GM21367 (cell line): ENCODE measurements around the gene NAALADL2.
"Not testable (repeated sequence)": the region's sequence is repeated elsewhere in the genome, so short reads cannot be mapped to it uniquely, and the experiment has no call there.

ENCODE experiments used
- ATAC-seq: cut with Tn5 transposase; IDR thresholded peaks from one replicate; pipeline ENCODE4 v1.9.1; 2021; ENCODE audit not compliant: unreplicated experiment

NAALADL2 gene

DNA sequence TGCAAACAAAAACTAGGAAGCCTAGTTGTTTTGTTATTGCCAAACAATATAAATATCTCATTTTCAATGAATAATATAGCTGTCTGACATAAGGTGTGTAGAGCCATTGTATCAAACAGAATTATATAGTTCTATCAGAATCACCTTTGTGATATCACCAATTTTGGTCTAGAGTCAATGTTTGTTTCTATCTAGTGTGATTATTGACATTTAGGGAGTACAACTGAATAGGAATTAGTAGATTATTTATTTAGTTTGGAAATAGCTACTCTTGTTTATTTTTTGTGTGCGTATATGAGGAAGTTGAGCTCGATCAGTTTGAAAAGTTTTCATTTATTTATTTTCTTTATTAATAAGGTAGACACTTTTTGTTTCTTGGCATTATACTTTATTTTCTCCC lies 389.7 kb downstream of the NAALADL2 start:
- ATAC-seq, result no peak

DNA sequence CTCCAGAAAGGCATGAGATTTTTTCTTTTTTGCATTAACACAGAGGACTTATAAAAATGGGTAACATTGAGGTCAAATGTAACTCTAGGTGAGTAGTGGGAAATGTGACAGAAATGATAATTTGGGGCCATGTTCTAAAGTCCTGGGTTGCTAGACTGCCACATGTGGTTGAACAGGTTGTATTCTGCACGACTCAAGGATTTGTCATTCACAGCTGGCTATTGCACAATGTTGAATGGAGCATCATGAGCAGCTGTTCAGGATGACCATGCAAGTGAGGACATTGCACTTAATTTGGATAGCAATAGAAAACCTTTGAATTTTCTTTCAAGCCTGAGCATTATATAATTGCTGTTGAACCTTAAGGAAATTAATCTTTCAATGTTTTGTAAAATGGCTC lies 396.6 kb downstream of the NAALADL2 start:
- no peak for ATAC-seq

DNA sequence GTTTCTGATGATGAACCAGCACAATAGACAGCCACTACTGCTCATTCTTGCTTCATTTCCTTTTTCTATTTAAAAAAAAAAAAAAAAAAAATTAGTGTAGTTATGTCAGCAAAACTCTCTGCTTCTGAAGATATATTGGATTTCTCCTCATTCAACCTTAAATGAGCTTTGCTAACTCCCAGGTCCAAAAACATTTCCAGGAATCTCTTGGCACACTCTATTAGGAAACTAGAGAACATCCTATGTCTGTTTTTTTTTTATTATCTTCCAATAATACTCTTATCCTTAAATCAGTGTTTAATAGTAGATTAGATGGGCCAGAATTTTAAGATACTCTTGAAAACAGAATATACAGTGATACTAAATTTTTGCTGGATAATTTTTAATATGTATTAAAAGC lies 398.0 kb downstream of the NAALADL2 start:
- ATAC-seq, result no peak

DNA sequence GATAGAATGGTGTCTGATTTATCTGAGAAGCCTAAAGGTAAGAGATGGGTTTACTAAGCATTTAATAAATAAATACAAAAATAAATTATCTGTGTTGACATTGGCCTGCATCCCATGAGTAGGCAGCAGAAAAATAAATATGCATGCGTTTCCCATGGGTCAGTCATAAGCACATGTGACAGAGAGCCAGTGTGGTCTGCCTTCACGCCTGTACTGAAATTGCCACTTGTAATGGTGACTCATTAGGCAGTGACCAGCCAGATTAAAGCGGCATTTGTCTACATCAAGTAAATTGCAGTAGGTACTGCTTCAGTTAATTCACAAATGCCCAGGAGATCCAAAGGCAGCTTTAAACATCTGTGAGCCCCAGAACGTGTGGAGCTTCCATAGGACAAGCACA lies 399.6 kb downstream of the NAALADL2 start:
- no peak for ATAC-seq

DNA sequence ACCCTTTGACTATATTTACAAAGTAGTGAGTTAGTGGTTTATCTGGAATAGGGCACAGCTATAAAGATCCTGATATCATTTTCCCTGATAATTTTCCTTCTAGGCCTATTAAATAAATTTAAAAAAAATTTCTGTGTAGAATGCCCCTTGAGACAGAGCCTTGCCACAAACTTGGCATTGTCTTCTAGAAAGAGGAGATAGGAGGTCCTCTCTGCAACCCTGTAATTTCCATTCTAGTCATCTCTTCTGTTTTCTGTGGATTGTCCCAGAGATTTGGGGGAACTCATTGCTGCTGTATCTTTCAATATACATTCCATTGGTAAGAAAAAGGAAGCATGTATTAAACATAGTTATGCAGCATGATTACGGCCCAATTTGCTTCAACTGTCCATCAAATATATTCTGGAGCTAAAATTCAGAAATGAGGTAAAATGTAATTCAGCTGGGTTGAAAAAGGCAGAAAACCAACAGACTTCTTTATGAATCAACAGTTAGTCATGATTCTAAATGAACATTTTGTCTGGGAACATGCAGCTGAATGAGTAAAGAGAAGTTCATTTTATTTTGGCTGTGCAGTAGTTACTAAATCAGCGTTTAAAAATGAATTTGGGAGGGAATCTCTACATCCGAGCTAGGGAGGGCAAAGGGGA lies 401.1 kb downstream of the NAALADL2 start:
- ATAC-seq, result no peak

DNA sequence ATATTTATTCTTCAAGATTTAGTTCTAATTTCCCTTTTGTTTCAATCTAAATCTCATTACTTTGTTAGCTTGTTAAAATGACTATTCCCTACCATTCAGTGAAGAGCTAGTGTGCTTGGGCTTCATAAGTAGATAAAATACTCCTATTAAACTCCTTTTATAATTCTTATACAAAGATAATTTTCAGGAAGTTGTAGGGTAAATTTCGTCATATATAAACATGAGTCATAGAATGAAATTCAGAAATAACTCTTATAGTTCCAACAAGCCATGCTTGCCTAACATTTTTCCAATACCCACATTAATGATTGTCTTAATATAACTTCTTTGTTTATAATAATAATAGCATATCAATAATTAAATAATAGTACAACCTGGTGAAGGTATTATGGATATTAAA lies 407.3 kb downstream of the NAALADL2 start:
- no peak for ATAC-seq

DNA sequence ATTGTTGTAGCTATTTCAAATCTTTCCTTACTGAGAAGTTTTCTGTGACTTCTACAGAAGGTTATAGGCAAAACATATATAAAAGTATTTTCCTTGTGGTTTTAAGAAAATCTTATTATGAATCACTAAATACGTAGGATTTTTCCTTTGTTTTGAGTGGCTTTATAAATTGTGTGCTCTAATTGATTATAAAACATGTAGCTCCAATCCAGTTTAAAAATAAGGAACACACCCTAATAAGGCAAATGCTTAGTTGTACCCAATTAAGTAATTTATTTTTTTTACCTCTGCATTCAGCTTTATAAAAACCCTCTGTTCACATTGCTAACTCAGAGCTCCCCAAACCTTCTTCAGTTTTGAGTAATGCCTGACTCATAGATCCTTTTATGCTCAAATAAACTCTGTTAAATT lies 408.0 kb downstream of the NAALADL2 start:
- no peak for ATAC-seq

DNA sequence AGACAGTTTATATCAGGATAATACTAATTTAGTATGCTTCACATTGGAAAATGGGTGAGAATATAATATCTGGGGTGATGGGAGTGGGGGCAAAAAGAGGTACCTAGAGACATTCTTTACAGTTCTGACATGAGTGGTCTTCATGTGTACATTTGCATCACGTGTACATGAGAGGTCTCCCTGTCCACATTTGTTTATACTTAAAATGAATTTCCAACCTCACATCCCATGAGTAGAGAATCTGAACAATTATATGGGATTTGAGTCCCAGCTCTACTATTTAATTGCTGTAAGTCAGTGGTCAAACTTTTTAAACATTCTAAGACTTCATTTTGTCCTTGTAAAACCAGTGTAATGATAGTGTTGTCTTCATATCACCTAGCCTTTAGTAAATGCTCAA lies 408.4 kb downstream of the NAALADL2 start:
- no peak for ATAC-seq

DNA sequence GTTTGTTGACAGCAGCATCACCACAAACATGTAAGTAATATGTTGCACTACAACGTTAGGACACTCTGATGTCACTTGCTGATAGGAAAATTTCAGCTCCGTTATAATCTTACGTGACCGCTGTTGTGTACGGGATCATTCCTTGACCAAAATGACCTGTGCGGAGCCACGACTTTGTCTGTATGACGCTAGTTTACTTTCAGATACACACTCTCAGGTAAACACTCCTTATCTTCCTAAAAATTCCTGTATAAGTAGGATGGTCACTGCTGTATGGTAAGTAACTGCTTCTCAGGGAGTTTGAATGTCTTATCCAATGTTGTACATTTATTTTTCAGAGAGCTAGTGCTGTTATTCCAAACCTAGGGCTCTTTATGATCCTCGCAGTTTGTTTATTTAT lies 410.3 kb downstream of the NAALADL2 start:
- ATAC-seq, result no peak

DNA sequence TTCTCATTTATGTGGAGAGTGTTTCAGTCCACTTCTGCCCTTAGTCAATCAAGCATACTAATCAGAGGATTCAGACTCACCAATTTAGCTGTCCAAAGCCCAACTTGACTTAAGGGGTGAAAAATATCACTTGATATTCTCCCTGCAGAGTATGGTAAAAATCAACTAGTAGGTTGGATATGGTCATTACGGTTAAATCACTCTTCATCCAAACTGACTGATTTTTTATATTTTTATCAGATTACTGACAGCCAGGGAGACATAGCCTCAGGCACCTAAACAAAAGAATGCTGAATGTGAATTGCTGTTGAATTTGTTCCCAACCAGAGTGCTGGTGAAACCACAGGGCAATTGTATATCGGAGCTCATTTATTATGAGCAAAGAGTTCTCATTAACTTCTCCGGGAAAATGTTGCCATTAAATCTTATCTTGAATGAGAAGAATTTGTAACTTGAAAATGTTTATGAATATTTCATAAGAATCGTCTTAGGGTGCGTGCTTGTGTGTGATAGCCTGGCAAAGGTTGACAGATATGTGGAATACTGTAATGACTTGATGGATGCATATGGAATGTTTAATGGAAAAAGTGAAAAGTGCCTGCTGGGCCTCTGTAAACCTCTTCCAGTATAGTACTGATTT lies 411.2 kb downstream of the NAALADL2 start:
- ATAC-seq, result no peak

DNA sequence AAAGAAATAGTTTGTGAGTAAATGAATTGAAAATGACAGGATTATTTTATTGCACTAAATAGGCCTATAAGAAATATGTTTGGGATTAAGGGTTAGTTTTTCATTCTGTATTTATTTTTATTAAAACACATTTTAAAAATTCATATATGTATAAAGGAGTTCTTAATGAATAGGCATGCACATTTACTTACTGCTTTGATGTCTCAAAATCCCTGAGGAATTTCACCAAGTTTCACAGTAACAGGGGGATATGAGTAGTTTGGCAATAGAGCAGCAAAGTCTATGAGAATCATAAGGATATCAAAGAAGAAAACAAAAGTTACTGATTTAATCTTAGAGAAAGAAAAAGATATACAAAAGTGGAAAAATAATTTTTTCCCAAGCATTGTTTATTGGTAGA lies 411.7 kb downstream of the NAALADL2 start:
- ATAC-seq, result no peak

DNA sequence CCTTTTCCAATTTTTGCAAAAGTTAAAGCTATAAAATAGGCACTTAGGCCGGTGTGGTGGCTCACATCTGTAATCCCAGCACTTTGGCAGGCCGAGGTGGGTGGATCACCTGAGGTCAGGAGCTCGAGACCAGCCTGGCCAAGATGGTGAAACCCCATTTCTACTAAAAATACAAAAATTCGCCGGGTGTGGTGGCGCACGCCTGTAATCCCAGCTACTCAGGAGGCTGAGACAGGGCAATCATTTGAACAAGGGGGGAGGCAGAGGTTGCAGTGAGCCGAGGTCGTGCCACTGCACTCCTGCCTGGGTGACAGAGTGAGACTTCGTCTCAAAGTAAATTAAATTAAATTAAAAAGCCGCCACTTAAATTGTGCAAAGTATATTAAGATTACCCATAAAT lies 412.3 kb downstream of the NAALADL2 start:
- ATAC-seq, result not testable (repeated sequence)

DNA sequence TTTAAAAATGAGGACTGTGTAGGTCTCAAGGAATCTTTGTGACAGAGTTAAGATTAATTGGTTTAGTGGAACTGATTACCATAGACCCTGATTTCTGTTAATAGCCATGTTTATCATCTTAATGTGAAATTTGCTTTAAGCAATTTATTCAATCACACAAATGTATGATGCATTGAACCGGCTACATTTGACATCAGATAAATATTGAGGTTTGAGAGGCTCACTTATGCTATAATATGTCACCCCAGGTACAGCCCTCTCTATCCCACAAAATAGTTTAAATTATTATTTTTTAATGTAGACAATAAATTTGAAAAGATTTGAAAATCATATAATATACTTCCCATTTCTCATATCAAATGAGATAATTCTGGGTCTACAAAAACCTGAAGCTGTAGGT lies 413.3 kb downstream of the NAALADL2 start:
- ATAC-seq, result no peak

DNA sequence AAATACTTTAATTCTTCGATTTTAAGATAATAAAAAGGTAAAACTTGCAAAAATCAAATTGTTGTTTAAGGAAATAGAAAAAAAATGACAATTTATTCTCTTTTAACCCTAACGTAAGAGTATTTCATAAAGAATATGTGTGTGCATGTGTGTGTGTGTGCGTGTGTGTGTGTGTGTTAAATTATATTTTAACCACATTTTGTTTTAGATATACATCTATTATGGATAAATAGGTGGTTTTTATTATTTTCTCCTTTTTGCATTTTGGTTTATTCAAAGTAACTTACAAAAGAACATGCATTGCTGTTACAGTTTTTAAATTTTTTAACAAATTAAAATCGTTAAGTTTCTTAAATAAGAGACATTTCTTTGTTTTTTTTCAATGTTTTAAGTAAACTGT lies 414.4 kb downstream of the NAALADL2 start:
- ATAC-seq, result no peak

DNA sequence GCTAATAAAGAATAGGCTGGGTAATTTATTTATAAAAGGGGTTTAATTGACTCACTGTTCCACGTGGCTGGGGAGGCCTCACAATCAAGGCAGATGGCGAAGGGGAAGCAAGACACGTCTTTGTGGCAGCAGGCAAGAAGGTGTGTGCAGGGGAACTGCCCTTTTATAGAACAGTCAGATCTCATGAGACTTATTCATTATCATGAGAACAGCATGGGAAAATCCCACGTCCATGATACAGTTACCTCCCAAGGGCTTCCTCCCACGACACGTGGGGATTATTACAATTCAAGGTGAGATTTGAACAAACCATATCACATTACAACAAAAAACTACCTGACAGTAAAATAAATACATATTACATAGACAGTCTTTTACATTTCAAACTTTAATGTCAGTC lies 414.9 kb downstream of the NAALADL2 start:
- peak; percentile 76 for ATAC-seq

DNA sequence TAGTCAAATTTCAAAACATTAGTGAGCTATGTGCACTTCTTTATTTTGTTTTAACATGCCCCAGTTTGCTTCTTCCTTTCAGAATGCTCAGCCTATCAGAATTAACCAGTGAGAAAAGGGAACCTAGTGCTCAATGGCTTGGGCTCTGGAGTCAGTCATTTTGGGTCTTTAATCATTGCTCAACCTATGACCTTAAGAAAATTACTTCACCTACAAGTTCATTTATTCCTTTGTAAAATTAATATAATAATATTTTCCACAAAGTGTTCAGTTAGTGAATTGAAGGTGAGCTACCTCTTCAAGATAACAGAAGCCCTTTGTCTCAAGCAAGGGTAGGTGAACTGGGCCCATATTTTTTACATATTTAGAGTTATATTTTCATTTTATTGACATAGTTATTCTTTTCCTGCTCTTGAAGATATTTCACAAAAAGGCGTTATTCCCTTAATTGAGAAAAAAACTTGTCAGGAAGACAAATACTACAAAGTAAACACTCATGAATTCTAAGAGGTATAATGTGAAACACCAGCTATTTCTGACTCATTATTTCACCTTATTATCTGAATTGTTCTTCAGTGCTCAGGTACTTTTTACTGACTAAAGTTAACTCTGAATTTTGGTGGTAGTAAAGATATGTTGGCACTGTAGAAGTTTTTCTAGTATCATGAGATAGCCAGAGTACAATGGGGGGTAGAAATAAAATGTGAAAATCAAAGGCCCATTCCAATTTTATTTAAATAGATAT lies 415.5 kb downstream of the NAALADL2 start:
- ATAC-seq, result peak; percentile 65

DNA sequence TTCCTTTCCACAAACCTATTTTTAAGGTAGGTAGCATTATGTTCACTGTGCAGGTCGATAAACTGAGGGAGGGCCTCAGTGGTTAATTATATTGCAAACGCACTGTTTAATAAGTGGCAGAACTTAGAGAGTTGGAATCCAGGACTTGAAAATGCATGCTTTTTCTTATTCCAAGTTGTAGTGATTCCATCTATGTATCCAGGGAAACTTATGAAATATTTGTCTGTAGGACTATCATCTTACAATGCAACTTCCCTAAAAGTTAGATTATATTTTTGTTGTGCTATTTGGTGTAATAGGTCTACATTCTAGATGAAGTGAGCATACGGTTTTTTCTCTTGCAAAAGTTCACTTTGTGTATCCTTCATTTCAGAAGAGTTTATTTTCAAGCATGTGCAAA lies 419.5 kb downstream of the NAALADL2 start:
- no peak for ATAC-seq

DNA sequence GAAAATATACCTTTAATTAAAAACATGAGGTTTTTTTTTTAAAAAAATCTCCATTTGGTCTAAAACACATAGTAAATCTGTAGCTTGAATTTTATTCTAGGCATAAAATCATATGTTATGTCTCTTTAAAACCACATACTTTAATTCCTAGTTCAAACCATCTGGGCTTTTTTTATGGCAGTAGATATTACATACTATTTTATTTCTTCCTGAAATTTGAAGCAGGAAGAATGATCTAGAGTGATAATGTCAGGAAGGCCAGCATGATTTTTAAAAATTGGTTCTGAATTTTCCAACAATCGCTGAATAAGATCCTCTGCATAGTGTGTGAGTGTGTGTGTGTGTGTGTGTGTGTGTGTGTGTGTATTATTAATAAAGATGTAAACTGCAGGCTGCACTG lies 420.3 kb downstream of the NAALADL2 start:
- no peak for ATAC-seq

DNA sequence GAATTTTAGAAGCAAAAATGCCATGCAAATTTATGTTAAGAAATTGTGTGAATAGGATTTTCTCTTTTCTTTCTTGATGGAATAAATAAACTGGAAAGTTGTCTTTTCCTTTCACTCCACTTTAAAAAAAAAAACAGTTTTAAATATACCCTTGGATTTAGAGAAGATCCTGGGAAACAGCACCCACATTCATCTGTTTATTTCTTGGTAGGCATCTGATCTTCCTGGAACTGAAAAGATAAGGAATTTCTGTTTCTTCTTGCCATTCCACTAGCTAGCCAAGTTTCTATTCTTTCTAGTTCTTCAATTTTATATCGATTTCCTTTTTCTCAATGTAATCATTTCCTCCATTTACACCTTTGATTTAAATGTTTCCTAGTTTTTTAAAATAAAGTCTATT lies 420.8 kb downstream of the NAALADL2 start:
- no peak for ATAC-seq

DNA sequence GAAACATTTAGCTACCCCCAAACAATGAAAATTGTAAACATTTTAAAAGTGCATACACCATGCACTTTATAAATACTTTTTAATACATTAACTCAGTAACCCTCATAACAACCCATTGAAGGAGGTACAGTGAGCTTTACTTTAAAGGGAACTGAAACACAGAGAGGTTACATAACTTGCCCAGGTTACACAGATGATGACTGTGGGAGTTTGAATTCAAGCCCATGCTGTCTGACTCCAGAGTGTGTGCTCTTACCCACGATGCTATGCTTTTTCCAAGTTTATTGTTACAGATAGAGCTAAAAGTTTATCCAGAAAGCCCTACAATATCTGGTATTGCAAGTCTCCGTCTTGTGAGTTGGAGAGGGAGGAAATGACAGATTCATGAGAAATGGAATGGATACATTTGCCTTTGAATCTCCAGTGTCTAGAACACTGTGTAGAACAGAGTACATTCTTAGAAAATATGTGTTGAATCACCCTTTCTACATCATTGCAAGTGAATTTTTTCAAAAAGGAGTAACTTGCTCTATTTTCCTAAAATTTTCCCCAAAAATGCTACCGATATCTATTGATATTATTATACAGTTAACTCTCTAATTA lies 428.3 kb downstream of the NAALADL2 start:
- peak; percentile 100 for ATAC-seq

DNA sequence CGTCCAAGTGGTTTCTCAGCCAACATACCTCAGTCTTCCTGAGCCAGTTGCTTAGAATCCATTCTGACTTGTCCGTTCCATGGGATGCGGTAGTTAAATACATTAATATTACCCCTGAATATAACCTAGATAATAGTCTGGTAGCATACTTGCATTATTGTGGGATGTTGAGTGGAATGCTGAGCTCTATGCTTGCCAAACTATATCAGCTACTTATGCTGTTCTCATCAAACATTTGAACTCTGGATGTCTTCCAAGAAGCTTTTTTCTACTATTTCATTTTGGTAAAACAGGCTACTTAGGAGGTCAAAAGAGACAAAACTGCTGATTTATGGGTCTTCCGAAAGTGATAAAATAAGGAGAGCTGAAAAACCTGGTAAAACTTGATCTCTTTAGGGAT lies 429.5 kb downstream of the NAALADL2 start:
- ATAC-seq, result no peak

DNA sequence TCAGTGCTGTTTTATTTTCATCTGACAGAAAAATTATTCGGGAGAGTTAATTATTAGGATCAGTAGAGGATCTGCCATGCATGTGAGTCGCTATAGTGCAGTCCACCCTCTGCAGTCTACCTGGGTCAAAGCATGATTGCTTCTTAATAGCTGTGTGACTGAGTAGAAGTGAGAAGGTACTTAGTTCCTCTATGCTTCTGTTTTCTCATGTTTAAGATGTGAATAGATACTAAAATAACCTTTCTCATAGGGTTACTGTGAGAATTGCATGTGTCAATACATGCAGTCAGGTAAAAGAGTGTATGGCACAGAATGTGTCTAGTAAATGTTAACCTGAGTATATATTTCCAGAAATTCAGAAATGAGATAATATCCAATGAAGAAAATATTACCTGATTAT lies 435.7 kb downstream of the NAALADL2 start:
- no peak for ATAC-seq
